T-helper 1 cell (primary cell): Measurements from ENCODE around the gene ACTMAP.

Experiments
- DNase-seq, 5 donors: peaks; one replicate each; pipeline ENCODE4 v3.0.0-alpha.2; 2012 to 2020

The ACTMAP gene

DNA sequence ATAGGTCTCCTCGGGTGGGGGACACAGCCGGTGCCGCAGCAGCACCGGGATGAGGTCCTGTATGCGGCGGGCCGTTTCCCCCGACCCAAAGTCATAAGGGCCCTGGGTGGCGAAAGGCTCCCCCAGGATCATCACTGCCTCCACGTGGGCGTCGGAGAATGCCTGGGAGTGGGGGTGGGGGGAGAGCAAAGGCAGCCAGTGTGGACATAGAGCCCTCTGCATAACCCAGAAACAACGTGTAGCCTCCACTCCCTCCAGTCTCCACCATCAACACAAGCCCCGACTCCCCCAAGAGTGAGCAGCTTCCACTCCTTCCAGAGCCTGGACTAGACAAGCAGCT is 58.1 kb downstream of the ACTMAP start:
- no peak for DNase-seq

DNA sequence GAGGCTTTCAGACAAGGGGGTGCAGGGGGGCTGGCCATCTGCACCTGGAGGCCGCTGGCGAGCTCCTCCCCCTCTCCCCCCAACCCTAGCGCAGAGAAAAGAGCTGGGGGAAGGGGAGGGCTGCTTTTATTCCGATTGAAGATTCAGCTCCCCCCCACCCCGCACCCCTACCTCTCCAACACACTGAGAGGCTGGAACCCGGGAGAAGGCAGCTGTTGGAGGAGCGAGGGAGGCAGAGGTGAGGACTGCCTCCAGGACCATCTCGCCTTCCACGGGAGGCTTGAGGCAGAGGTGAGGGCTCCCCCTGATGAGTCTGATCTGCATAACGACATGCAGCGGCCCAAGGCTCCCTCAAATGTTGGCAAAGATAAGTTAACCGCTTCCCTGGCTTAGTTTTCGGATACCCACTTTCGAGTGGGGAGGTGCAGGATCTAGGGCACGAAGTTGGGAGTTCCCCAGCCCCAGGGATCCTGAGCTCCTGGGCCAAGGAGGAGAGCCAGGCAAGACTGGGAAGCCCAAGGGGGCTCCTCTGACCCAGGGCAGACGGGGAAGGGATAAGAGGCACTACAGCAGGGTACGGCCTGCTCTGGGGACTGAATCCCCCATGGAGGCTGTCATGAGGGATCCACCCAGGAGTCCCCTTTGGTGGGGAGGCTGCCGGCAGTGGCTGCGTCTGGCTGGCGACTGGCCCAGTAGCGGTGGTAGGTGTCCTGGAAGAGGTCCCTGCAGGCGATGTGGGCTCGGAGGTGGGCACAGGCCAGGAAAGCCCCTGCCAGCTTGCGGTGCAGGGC is 58.7 kb downstream of the ACTMAP start:
- no peak for DNase-seq
